Liver (tissue), 9 donors: ENCODE measurements around the gene ITGA11. TPM values are rescaled to one million over a fixed set of nuclear protein-coding genes. Genes with fewer than 3 reads are reported as not detected.

Experiments
- DNase-seq: peaks from one replicate; pipeline ENCODE4 v3.0.0-alpha.2; 2017; ENCODE audit warnings: low spot score
- H3K27ac ChIP-seq, 2 donors: one replicate each; pipeline ENCODE4 v1.7.0; 2013; ENCODE audit warnings: inconsistent platforms in 2 of 2, low read length in 2 of 2, control low read depth in 1 of 2, low read depth in 1 of 2, mild to moderate bottlenecking in 1 of 2
- H3K27me3 ChIP-seq, 4 donors: one replicate each; pipeline versions ENCODE4 v1.6.1 to v1.7.0; 2013; ENCODE audit warnings: low read length in 3 of 4, inconsistent platforms in 1 of 4, mild to moderate bottlenecking in 1 of 4, moderate library complexity in 1 of 4; ENCODE audit not compliant: control insufficient read depth in 4 of 4, insufficient read depth in 4 of 4
- H3K36me3 ChIP-seq, 4 donors: one replicate each; pipeline versions ENCODE4 v1.6.1 to v1.7.0; 2013; ENCODE audit warnings: low read length in 3 of 4, mild to moderate bottlenecking in 3 of 4, low read depth in 1 of 4, moderate library complexity in 1 of 4; ENCODE audit not compliant: control insufficient read depth in 4 of 4, insufficient read depth in 3 of 4
- H3K4me1 ChIP-seq, 4 donors: one replicate each; pipeline versions ENCODE4 v1.6.1 to v1.7.0; 2013; ENCODE audit warnings: low read length in 3 of 4, mild to moderate bottlenecking in 3 of 4, moderate library complexity in 1 of 4; ENCODE audit not compliant: control insufficient read depth in 4 of 4, insufficient read depth in 4 of 4
- H3K4me3 ChIP-seq, 3 donors: one replicate each; pipeline versions ENCODE4 v1.6.1 to v1.7.0; 2013; ENCODE audit warnings: low read length in 3 of 3, control low read depth in 1 of 3, low read depth in 1 of 3, mild to moderate bottlenecking in 1 of 3
- H3K9ac ChIP-seq, 2 donors: one replicate each; pipeline ENCODE4 v1.7.0; 2013; ENCODE audit warnings: low read length in 2 of 2, mild to moderate bottlenecking in 2 of 2, moderate library complexity in 2 of 2, control low read depth in 1 of 2, low read depth in 1 of 2
- H3K9me3 ChIP-seq, 4 donors: one replicate each; pipeline versions ENCODE4 v1.6.1 to v1.7.0; 2013; ENCODE audit warnings: low read length in 3 of 4; ENCODE audit not compliant: control insufficient read depth in 4 of 4
- ATF3 ChIP-seq: IDR thresholded peaks from 2 replicates; pipeline ENCODE4 v1.6.1; 2016; ENCODE audit warnings: antibody characterized with exemption
- CTCF ChIP-seq: fragments of 150-350 bp; IDR thresholded peaks from 2 replicates; pipeline ENCODE4 v1.5.1; 2017; ENCODE audit warnings: improper control_type of control experiment, low read depth, low read length; ENCODE audit not compliant: missing input control
- EGR1 ChIP-seq, 2 donors: IDR thresholded peaks; 2 replicates each; pipeline ENCODE4 v1.6.1; 2016 to 2018; ENCODE audit warnings: antibody characterized with exemption in 2 of 2, low read depth in 2 of 2
- FOXA1 ChIP-seq: IDR thresholded peaks from 2 replicates; pipeline ENCODE4 v1.6.1; 2016; ENCODE audit warnings: antibody characterized with exemption
- FOXA2 ChIP-seq: IDR thresholded peaks from 2 replicates; pipeline ENCODE4 v1.6.1; 2016; ENCODE audit warnings: antibody characterized with exemption
- GABPA ChIP-seq, 2 donors: IDR thresholded peaks in 1 of 2; conservative IDR thresholded peaks in 1 of 2; 2 replicates each; pipeline ENCODE4 v1.6.1; 2016; ENCODE audit warnings: antibody characterized with exemption in 2 of 2, mild to moderate bottlenecking in 1 of 2, moderate library complexity in 1 of 2
- HNF4A ChIP-seq, 2 donors: conservative IDR thresholded peaks; 2 replicates each; pipeline ENCODE4 v1.6.1; 2016; ENCODE audit warnings: antibody characterized with exemption in 2 of 2, mild to moderate bottlenecking in 2 of 2
- HNF4G ChIP-seq: IDR thresholded peaks from 2 replicates; pipeline ENCODE4 v1.6.1; 2016; ENCODE audit warnings: antibody characterized with exemption
- JUND ChIP-seq, 2 donors: IDR thresholded peaks; 2 replicates each; pipeline ENCODE4 v1.6.1; 2016; ENCODE audit warnings: antibody characterized with exemption in 2 of 2
- NR2F2 ChIP-seq: IDR thresholded peaks from 2 replicates; pipeline ENCODE4 v1.6.1; 2016; ENCODE audit warnings: antibody characterized with exemption
- RAD21 ChIP-seq, 2 donors: IDR thresholded peaks; 2 replicates each; pipeline ENCODE4 v1.6.1; 2016; ENCODE audit warnings: antibody characterized with exemption in 2 of 2, mild to moderate bottlenecking in 2 of 2
- REST ChIP-seq: IDR thresholded peaks from 2 replicates; pipeline ENCODE4 v1.6.1; 2016; ENCODE audit warnings: antibody characterized with exemption, mild to moderate bottlenecking
- RXRA ChIP-seq, 2 donors: IDR thresholded peaks; 2 replicates each; pipeline ENCODE4 v1.6.1; 2017 to 2018; ENCODE audit warnings: antibody characterized with exemption in 2 of 2, mild to moderate bottlenecking in 1 of 2
- SP1 ChIP-seq: IDR thresholded peaks from 2 replicates; pipeline ENCODE4 v1.6.1; 2018; ENCODE audit warnings: antibody characterized with exemption, mild to moderate bottlenecking
- TAF1 ChIP-seq: conservative IDR thresholded peaks from 2 replicates; pipeline ENCODE4 v1.6.1; 2016; ENCODE audit warnings: antibody characterized with exemption, mild to moderate bottlenecking
- YY1 ChIP-seq: IDR thresholded peaks from 2 replicates; pipeline ENCODE4 v1.6.1; 2016; ENCODE audit warnings: antibody characterized with exemption, mild to moderate bottlenecking
- WGBS: extraction: QIAGEN DNeasy Blood & Tissue Kit; methylation state at CpG from one replicate; pipeline ENCODE4 v1.1.7; 2013; 5-methylcytosine and 5-hydroxymethylcytosine counted together
- polyA plus RNA-seq, 2 donors: library from polyadenylated mRNA; stranded (reverse) in 1 of 2; unstranded in 1 of 2; fragments of 200-250 nt in 1 of 2; fragments of >200 nt in 1 of 2; fragmentation: Nextera tagmentation in 1 of 2; extraction: Ambion mirVana in 1 of 2; gene quantifications; one replicate each; pipeline versions ENCODE4 v1.2.1 to v1.2.3, GENCODE V29; 2013 to 2015
- total RNA-seq, 2 donors: library from RNA; depleted of rRNA; stranded (reverse); fragments of >200 nt; gene quantifications; one replicate each; pipeline ENCODE4 v1.2.3, GENCODE V29; 2014
- TF ChIP-seq, protein P1 (sequence below): IDR thresholded peaks from 2 replicates; pipeline ENCODE4 v1.6.1; 2016; ENCODE audit warnings: antibody characterized with exemption
- TF ChIP-seq, protein P2 (sequence below): IDR thresholded peaks from 2 replicates; pipeline ENCODE4 v1.6.1; 2016; ENCODE audit warnings: antibody characterized with exemption
- donor health status: healthy.
- donor health status: healthy.
- donor health status: healthy.
- donor health status: healthy.
- donor health status: healthy.

ITGA11 gene
- total and polyA plus RNA-seq, 4 donors: 0.32 to 1.0 (median 0.67) TPM

- Histone ChIP-seq H3K4me3 (no peak overlapping the region), H3K9ac (no peak overlapping the region), H3K36me3 (no peaks in the 10 kb centered on the region), H3K27me3 (no peaks in the 10 kb centered on the region), H3K27ac (no peak overlapping the region), H3K4me1 (peaks cover 4 to 17% (median 13%) of the 10 kb centered on the region in 4 donors), H3K9me3 (no peaks in the 10 kb centered on the region)
- 72% methylated on average over 6 of the region's 6 CpGs for WGBS
- TF ChIP-seq ATF3 (no peak), CTCF (no peak), RAD21 (IDR thresholded peaks at IDR 0.05) (no peak), HNF4G (no peak), GABPA (IDR thresholded peaks at IDR 0.05 in 1 of 2, conservative IDR thresholded peaks at IDR 0.05 in 1 of 2) (no peak), HNF4A (conservative IDR thresholded peaks at IDR 0.05) (no peak), FOXA2 (no peak), FOXA1 (no peak), RXRA (IDR thresholded peaks at IDR 0.05) (no peak), NR2F2 (no peak), YY1 (no peak), SP1 (no peak), EGR1 (IDR thresholded peaks at IDR 0.05; ENCODE audit: low read depth in 2 of 2) (no peak), TAF1 (no peak)
- TF ChIP-seq, protein P1, sequence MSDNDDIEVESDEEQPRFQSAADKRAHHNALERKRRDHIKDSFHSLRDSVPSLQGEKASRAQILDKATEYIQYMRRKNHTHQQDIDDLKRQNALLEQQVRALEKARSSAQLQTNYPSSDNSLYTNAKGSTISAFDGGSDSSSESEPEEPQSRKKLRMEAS: no peak
- DNase-seq: peak; percentile 28
These were observed 126.5 kb downstream of the ITGA11 start for GRCh38 chr15:68305420-68305871.

DNA sequence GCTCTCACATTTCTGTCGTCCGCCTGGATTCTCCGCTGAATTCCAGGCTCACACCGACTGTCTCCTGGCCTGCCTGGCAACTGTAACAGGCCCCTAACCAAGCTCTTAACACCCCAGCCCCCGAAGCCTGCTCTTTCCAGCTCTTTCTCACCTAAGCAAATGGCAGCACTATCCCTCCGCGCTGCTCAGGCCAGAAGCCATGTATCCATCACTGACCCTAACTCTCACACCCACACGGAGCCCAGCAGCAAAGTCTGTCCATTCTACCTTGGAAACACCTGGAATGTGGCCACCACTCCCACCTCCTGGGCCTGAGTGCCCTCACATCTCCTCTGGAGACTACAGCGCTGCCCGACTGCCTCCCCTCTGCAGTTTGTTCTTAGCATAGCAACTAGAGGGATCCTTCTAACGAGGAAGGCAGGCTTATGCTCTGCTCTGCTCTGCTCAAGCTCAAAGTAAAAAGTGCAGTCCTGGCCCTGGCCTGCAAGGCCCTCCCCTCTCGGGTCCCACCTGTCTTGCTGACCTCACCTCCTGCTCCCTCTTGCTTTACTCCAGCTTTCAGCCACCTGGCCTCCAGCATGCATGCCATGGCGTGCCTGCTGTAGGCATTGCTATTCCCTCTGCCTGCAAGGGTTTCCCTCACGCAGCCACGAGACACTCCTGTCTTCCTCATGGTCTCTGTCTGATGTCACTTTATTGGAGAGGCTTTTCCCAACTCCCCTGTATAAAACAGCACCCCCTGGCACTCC lies 127.2 kb downstream of the ITGA11 start:
- no peaks in the 10 kb centered on the region for H3K27me3 ChIP-seq
- WGBS: 87% methylated on average over 15 of the region's 15 CpGs

More for the DNA sequence above, 127.2 kb downstream of the ITGA11 start:
- H3K4me1 ChIP-seq: peaks cover 2 to 18% (median 16%) of the 10 kb centered on the region in 4 donors
- no peak overlapping the region for H3K27ac ChIP-seq
- peak; percentile 28 for DNase-seq
- H3K9ac ChIP-seq: no peak overlapping the region
- H3K4me3 ChIP-seq: no peak overlapping the region
- no peak for TF ChIP-seq FOXA1
- TF ChIP-seq, protein P2, sequence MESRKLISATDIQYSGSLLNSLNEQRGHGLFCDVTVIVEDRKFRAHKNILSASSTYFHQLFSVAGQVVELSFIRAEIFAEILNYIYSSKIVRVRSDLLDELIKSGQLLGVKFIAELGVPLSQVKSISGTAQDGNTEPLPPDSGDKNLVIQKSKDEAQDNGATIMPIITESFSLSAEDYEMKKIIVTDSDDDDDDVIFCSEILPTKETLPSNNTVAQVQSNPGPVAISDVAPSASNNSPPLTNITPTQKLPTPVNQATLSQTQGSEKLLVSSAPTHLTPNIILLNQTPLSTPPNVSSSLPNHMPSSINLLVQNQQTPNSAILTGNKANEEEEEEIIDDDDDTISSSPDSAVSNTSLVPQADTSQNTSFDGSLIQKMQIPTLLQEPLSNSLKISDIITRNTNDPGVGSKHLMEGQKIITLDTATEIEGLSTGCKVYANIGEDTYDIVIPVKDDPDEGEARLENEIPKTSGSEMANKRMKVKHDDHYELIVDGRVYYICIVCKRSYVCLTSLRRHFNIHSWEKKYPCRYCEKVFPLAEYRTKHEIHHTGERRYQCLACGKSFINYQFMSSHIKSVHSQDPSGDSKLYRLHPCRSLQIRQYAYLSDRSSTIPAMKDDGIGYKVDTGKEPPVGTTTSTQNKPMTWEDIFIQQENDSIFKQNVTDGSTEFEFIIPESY: no peak
- no peak for TF ChIP-seq GABPA (IDR thresholded peaks at IDR 0.05 in 1 of 2, conservative IDR thresholded peaks at IDR 0.05 in 1 of 2)
- no peak for TF ChIP-seq REST
- TF ChIP-seq YY1: no peak
- TF ChIP-seq SP1: no peak
- no peak for TF ChIP-seq CTCF
- TF ChIP-seq HNF4G: no peak
- no peak for TF ChIP-seq RAD21 (IDR thresholded peaks at IDR 0.05)
- TF ChIP-seq FOXA2: no peak
- no peak for TF ChIP-seq HNF4A (conservative IDR thresholded peaks at IDR 0.05)
- no peak for TF ChIP-seq TAF1
- no peak for TF ChIP-seq NR2F2
- TF ChIP-seq EGR1 (IDR thresholded peaks at IDR 0.05; ENCODE audit: low read depth in 2 of 2): no peak
- TF ChIP-seq JUND (IDR thresholded peaks at IDR 0.05): no peak
- H3K9me3 ChIP-seq: no peaks in the 10 kb centered on the region
- H3K36me3 ChIP-seq: no peaks in the 10 kb centered on the region
